Body of pancreas (tissue), 4 donors: ENCODE data around the gene FEM1B.

Experiments used
- POLR2A ChIP-seq, 3 donors: fragments of 450-650 bp; IDR thresholded peaks; one replicate each; pipeline ENCODE4 v1.6.1; 2016; ENCODE audit warnings: antibody characterized with exemption in 3 of 3, mild to moderate bottlenecking in 2 of 3
- TF ChIP-seq, protein P1 (sequence below), 7 experiments: fragments of 450-650 bp in 4 of 7; fragments of 200-600 bp in 3 of 7; sonication (generic) in 3 of 7; IDR thresholded peaks; one replicate each; pipeline ENCODE4 v1.5.1; 2016 to 2019; ENCODE audit warnings: antibody characterized with exemption in 7 of 7

GRCh38 chr15:68272721-68273271, 4.7 kb upstream of the FEM1B start:
- TF ChIP-seq, protein P1, sequence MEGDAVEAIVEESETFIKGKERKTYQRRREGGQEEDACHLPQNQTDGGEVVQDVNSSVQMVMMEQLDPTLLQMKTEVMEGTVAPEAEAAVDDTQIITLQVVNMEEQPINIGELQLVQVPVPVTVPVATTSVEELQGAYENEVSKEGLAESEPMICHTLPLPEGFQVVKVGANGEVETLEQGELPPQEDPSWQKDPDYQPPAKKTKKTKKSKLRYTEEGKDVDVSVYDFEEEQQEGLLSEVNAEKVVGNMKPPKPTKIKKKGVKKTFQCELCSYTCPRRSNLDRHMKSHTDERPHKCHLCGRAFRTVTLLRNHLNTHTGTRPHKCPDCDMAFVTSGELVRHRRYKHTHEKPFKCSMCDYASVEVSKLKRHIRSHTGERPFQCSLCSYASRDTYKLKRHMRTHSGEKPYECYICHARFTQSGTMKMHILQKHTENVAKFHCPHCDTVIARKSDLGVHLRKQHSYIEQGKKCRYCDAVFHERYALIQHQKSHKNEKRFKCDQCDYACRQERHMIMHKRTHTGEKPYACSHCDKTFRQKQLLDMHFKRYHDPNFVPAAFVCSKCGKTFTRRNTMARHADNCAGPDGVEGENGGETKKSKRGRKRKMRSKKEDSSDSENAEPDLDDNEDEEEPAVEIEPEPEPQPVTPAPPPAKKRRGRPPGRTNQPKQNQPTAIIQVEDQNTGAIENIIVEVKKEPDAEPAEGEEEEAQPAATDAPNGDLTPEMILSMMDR (IDR thresholded peaks at IDR 0.05), result no peak
- no peak for TF ChIP-seq POLR2A (IDR thresholded peaks at IDR 0.05)
